Upper lobe of left lung (tissue), 4 donors: ENCODE data around the gene STK26.

Experiments
- CTCF ChIP-seq, 6 experiments: fragments of 450-650 bp in 4 of 6; fragments of 200-600 bp in 2 of 6; sonication (generic) in 2 of 6; IDR thresholded peaks; one replicate each; pipeline ENCODE4 v1.5.1; 2016 to 2019; ENCODE audit warnings: antibody characterized with exemption in 6 of 6
- POLR2A ChIP-seq, 4 donors: fragments of 450-650 bp; IDR thresholded peaks; one replicate each; pipeline ENCODE4 v1.5.1; 2016 to 2017; ENCODE audit warnings: antibody characterized with exemption in 4 of 4, mild to moderate bottlenecking in 2 of 4
- POLR2AphosphoS5 ChIP-seq, 2 donors: sonication (generic); formaldehyde crosslinking; IDR thresholded peaks; one replicate each; pipeline ENCODE4 v1.5.1; 2017; ENCODE audit warnings: antibody characterized with exemption in 2 of 2

DNA sequence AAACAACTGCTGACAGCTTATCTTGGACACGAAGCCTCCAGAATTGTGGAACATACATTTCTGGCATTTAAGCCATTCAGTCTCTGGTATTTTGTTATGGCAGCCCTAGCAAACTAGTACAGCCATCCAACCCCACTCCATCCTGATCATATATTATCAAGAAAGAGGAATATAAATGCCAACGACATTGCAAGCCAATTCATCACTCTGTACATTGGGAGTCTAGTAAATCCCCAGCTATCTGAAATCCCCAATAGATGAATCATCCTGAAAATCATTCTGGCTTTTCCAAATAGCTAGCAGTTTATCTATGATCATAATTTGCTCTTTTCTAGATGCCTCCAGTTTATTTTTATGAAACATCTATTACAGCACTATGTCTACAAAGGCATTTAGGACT, 63.6 kb downstream of the STK26 start:
- TF ChIP-seq CTCF (IDR thresholded peaks at IDR 0.05) (no peak), POLR2A (IDR thresholded peaks at IDR 0.05) (no peak), POLR2AphosphoS5 (IDR thresholded peaks at IDR 0.05) (no peak)
